Peyer's patch (tissue), 4 donors: ENCODE data around the gene ASRGL1.
A peak's percentile ranks its signal among the peaks of the same experiment; 100 is the strongest.

Source experiments
- CTCF ChIP-seq, 6 experiments: fragments of 450-650 bp in 4 of 6; fragments of 200-600 bp in 2 of 6; sonication (generic) in 1 of 6; IDR thresholded peaks; one replicate each; pipeline ENCODE4 v1.5.1; 2017 to 2019; ENCODE audit warnings: antibody characterized with exemption in 6 of 6, mild to moderate bottlenecking in 3 of 6, moderate library complexity in 1 of 6
- POLR2A ChIP-seq, 2 donors: fragments of 450-650 bp; IDR thresholded peaks; one replicate each; pipeline ENCODE4 v1.5.1; 2017; ENCODE audit warnings: antibody characterized with exemption in 2 of 2, mild to moderate bottlenecking in 2 of 2, moderate library complexity in 2 of 2

GRCh38 chr11:62340269-62340901 lies 3.1 kb downstream of the ASRGL1 start:
- TF ChIP-seq CTCF (IDR thresholded peaks at IDR 0.05) (peak in 5 of 6 experiments; percentile 31 to 81 (median 78)), POLR2A (IDR thresholded peaks at IDR 0.05) (no peak)
